OCI-LY7 (cell line): ENCODE results near the gene GGCX. TPM values are rescaled to one million over a fixed set of nuclear protein-coding genes. Genes with fewer than 3 reads are reported as not detected.

Experiments
- BruUV-seq: library from RNA; stranded (reverse); fragments of 400-500 nt; replicated peaks from 2 replicates; lab custom pipeline; 2021; lab: Mats Ljungman, UMichigan
- CTCF ChIA-PET: fragments of 300-600 bp; sonication (Branson Sonifier 250); formaldehyde crosslinking; loops from one replicate; lab custom pipeline; 2022; ENCODE audit warnings: antibody characterized with exemption; ENCODE audit not compliant: unreplicated experiment; lab: Charles Lee
- POLR2A ChIA-PET: fragments of 300-600 bp; sonication (Branson Sonifier 250); formaldehyde crosslinking; loops from one replicate; lab custom pipeline; 2022; ENCODE audit warnings: antibody characterized with exemption; lab: Charles Lee
- DNase-seq: peaks from one replicate; pipeline ENCODE4 v3.0.0-alpha.2; 2015; ENCODE audit warnings: low spot score
- H2AFZ ChIP-seq: fragments of 200-600 bp; sonication (generic), shearing (Covaris generic); 2 replicates; pipeline ENCODE4 v1.6.1; 2014; ENCODE audit warnings: mild to moderate bottlenecking, antibody characterized with exemption, low read length, moderate library complexity
- H3K27ac ChIP-seq: fragments of 200-600 bp; sonication (generic); 2 replicates; pipeline ENCODE4 v1.5.1; 2014; ENCODE audit warnings: mixed run types, low read depth, mild to moderate bottlenecking, moderate library complexity, low read length, inconsistent platforms; ENCODE audit not compliant: poor library complexity, severe bottlenecking
- H3K36me3 ChIP-seq: fragments of 200-600 bp; sonication (generic); 2 replicates; pipeline ENCODE4 v1.6.1; 2014; ENCODE audit warnings: mild to moderate bottlenecking, antibody characterized with exemption, low read length, moderate library complexity, mixed read lengths; ENCODE audit not compliant: insufficient read depth
- H3K4me1 ChIP-seq: fragments of 200-600 bp; sonication (generic); 2 replicates; pipeline ENCODE4 v1.5.1; 2014; ENCODE audit warnings: mild to moderate bottlenecking, low read length; ENCODE audit not compliant: insufficient read depth, poor library complexity, severe bottlenecking
- H3K4me2 ChIP-seq: fragments of 200-600 bp; sonication (generic); 2 replicates; pipeline ENCODE4 v1.6.1; 2014; ENCODE audit warnings: mild to moderate bottlenecking, low read length
- H3K4me3 ChIP-seq: fragments of 200-600 bp; sonication (generic); 2 replicates; pipeline ENCODE4 v1.5.1; 2014; ENCODE audit warnings: mild to moderate bottlenecking, low read depth, low read length; ENCODE audit not compliant: poor library complexity, severe bottlenecking
- H3K79me2 ChIP-seq: fragments of 200-600 bp; sonication (generic); 2 replicates; pipeline ENCODE4 v1.6.1; 2016; ENCODE audit warnings: low read depth, mild to moderate bottlenecking, low read length, moderate library complexity, mixed read lengths; ENCODE audit not compliant: insufficient read depth
- H3K9me2 ChIP-seq: fragments of 200-600 bp; sonication (generic); 2 replicates; pipeline ENCODE4 v1.6.1; 2016; ENCODE audit warnings: mild to moderate bottlenecking, low read length, mixed read lengths; ENCODE audit not compliant: insufficient read depth
- H3K9me3 ChIP-seq: fragments of 200-600 bp; sonication (generic); 2 replicates; pipeline ENCODE4 v1.6.1; 2014; ENCODE audit warnings: mild to moderate bottlenecking, mixed run types, low read length, mixed read lengths
- H4K20me1 ChIP-seq: fragments of 200-600 bp; sonication (generic); 2 replicates; pipeline ENCODE4 v1.6.1; 2014; ENCODE audit warnings: mild to moderate bottlenecking, antibody characterized with exemption, low read length, moderate library complexity, mixed read lengths; ENCODE audit not compliant: insufficient read depth
- CTCF ChIP-seq: fragments of 200-600 bp; sonication (generic); conservative IDR thresholded peaks from 2 replicates; pipeline ENCODE4 v1.5.1; 2014; ENCODE audit warnings: mild to moderate bottlenecking, antibody characterized with exemption, low read length, moderate library complexity, mixed read lengths
- EZH2phosphoT487 ChIP-seq: fragments of 200-600 bp; sonication (generic); IDR thresholded peaks from 2 replicates; pipeline ENCODE4 v1.6.1; 2018; ENCODE audit warnings: low read depth, borderline replicate concordance, mild to moderate bottlenecking, mixed run types, antibody characterized with exemption, low read length, moderate library complexity, mixed read lengths
- intact Hi-C: fragments of 100-400 bp; cut with micrococcal nuclease; formaldehyde crosslinking; loops from one replicate; pipeline ENCODE4 v1.10.0; 2022; ENCODE audit not compliant: unreplicated experiment
- total RNA-seq, 2 experiments: library from RNA; depleted of rRNA in 1 of 2; stranded (reverse); fragments of >200 nt in 1 of 2; shearing (Covaris generic) in 1 of 2; gene quantifications; 2 replicates each; pipeline ENCODE4 v1.2.3, GENCODE V29; 2014 to 2022

GGCX gene
- total RNA-seq, 2 experiments from 2014 or later = 32.5 to 33.3 TPM

DNA sequence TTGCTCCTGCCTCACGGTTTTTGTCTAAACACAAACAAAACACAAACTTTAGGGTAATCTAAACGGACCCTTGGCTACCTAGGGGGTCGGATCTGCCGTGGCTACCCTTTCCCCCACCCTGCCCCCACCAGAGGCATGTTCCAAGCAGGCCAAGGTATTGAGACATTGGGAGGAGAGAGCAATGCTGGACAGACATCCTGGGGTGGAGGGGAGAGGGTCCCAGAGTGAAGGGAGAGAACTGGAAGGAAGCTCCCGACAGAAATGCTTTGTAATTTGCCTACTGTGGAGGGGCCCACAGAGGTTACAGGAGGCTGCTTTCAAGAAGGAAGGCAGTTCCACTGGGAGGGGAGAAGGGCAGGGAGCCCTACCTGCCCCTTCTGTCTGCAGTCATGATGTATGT is 36.3 kb downstream of the GGCX start:
- Histone ChIP-seq H3K9me2 (no peaks in the 10 kb centered on the region), H3K36me3 (no peaks in the 10 kb centered on the region), H3K9me3 (no peaks in the 10 kb centered on the region), H4K20me1 (no peaks in the 10 kb centered on the region), H2AFZ (peak overlapping the region; percentile 38; the same call in 1 of the 2 replicates), H3K27ac (no peak overlapping the region), H3K4me3 (no peak overlapping the region), H3K4me2 (no peak overlapping the region), H3K79me2 (no peaks in the 10 kb centered on the region), H3K4me1 (peaks cover 14% of the 10 kb centered on the region)
- BruUV-seq = no TSS peak
- TF ChIP-seq CTCF (no peak), EZH2phosphoT487 (no peak)
- intact Hi-C loops = loop anchor here (10.0 kb wide), 1 partner anchor 50 kb away; no protein-coding TSS in a partner anchor
- ChIA-PET POLR2A (interaction anchor here (0.7 to 1.8 kb wide), 6 partner anchors 9 to 84 kb away, joined by 3 to 5 read pairs (median 4); partner anchors contain the start of gene MAT2A), CTCF (interaction anchor here (0.5 kb wide), 1 partner anchor 52 kb away, joined by 3 read pairs; no protein-coding TSS in a partner anchor)
- no peak for DNase-seq

- intact Hi-C loops = loop anchor here (10.0 kb wide), 1 partner anchor 50 kb away; no protein-coding TSS in a partner anchor
- H3K36me3 ChIP-seq = no peaks in the 10 kb centered on the region
- TF ChIP-seq EZH2phosphoT487 = no peak
- no peak for TF ChIP-seq CTCF
- no peak overlapping the region for H3K4me2 ChIP-seq
- H2AFZ ChIP-seq = peak overlapping the region; percentile 38; the same call in 1 of the 2 replicates
- CTCF ChIA-PET = interaction anchor here (0.5 kb wide), 1 partner anchor 52 kb away, joined by 3 read pairs; no protein-coding TSS in a partner anchor
- no peaks in the 10 kb centered on the region for H3K9me3 ChIP-seq
- H3K9me2 ChIP-seq = no peaks in the 10 kb centered on the region
- POLR2A ChIA-PET = interaction anchor here (0.6 to 1.8 kb wide), 8 partner anchors 9 to 105 kb away, joined by 3 to 5 read pairs (median 4); partner anchors contain the start of gene MAT2A
- no peak for DNase-seq
- H4K20me1 ChIP-seq = no peaks in the 10 kb centered on the region
- peaks cover 14% of the 10 kb centered on the region for H3K4me1 ChIP-seq
- no peak overlapping the region for H3K4me3 ChIP-seq
- no peaks in the 10 kb centered on the region for H3K79me2 ChIP-seq
- H3K27ac ChIP-seq = no peak overlapping the region
- BruUV-seq = no TSS peak
Measured at GRCh38 chr2:85524336-85524908, 36.9 kb downstream of the GGCX start.

DNA sequence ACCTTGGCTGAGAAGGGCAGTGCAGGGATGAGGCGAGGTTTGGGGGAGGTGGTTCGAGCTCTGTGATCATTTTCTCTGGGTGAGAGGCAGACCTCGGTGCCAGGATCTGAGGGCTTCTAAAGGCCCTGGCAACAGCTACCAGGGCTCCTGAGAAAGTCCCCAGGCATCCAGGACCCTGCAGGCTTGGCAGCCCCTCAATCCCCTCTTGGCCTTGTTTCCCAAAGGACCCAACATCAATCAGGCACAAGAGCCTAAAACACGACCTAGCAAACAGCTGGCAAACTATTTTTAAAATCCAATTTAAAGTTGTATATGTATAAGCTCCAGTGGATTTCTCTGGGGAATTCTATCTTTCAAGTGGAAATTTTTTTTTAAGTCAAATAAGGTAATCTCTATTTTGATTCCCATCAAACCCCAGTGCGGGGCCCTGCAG is 37.4 kb downstream of the GGCX start:
- Histone ChIP-seq H3K36me3 (no peaks in the 10 kb centered on the region), H2AFZ (peak overlapping the region; percentile 38; the same call in 1 of the 2 replicates), H3K4me3 (no peak overlapping the region), H4K20me1 (no peaks in the 10 kb centered on the region), H3K9me2 (no peaks in the 10 kb centered on the region), H3K79me2 (no peaks in the 10 kb centered on the region), H3K27ac (no peak overlapping the region), H3K4me2 (no peak overlapping the region), H3K4me1 (peaks cover 14% of the 10 kb centered on the region), H3K9me3 (no peaks in the 10 kb centered on the region)
- ChIA-PET CTCF (no interaction called here), POLR2A (interaction anchor here (0.6 to 1.8 kb wide), 5 partner anchors 12 to 105 kb away, joined by 3 to 5 read pairs (median 5); partner anchors contain the start of gene MAT2A)
- TF ChIP-seq EZH2phosphoT487 = no peak
- no peak for TF ChIP-seq CTCF
- BruUV-seq = no TSS peak
- intact Hi-C loops = loop anchor here (10.0 kb wide), 1 partner anchor 49 kb away; no protein-coding TSS in a partner anchor
- DNase-seq = no peak
